ENCODE measurements around the gene DLX6. TPM values are rescaled to one million over a fixed set of nuclear protein-coding genes. Genes with fewer than 3 reads are reported as not detected.

Gene DLX6
- total RNA-seq, 2 donors from 2014 or later: not detected

DNA sequence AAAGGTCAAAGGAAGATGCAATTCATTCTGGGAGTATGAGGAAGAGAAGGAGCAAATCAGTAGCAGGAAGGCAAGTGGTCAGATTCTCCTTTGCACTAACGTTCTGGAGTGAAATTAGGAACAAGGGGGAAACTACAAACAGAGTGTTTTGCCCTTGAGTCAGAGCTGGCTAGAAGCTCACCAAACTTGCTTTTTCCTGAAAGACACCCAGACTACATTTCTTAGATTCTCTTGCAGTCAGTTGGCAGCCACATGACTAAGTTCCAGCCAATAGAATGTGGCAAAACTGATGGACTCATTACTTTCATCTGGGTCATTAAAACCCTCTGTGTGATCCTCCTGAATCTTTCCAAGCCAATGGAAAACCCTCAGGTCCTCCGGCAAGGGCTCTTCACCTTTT, 37.9 kb downstream of the DLX6 start:
- no peaks in the 10 kb centered on the region for H3K4me1 ChIP-seq (ENCODE audit: control insufficient read depth in 1 of 2, low read depth in 2 of 2)
- H3K4me3 ChIP-seq: no peak overlapping the region
- no peaks in the 10 kb centered on the region for H3K9me3 ChIP-seq
- no peaks in the 10 kb centered on the region for H3K36me3 ChIP-seq
- no peak overlapping the region for H3K27ac ChIP-seq
- ATAC-seq (ENCODE audit: insufficient number of reproducible peaks, low FRiP score, low read depth) (no peak), DNase-seq (ENCODE audit: low spot score) (no peak)
- no peaks in the 10 kb centered on the region for H3K27me3 ChIP-seq (replicated peaks; ENCODE audit: insufficient read depth)
- TF ChIP-seq, protein P1, sequence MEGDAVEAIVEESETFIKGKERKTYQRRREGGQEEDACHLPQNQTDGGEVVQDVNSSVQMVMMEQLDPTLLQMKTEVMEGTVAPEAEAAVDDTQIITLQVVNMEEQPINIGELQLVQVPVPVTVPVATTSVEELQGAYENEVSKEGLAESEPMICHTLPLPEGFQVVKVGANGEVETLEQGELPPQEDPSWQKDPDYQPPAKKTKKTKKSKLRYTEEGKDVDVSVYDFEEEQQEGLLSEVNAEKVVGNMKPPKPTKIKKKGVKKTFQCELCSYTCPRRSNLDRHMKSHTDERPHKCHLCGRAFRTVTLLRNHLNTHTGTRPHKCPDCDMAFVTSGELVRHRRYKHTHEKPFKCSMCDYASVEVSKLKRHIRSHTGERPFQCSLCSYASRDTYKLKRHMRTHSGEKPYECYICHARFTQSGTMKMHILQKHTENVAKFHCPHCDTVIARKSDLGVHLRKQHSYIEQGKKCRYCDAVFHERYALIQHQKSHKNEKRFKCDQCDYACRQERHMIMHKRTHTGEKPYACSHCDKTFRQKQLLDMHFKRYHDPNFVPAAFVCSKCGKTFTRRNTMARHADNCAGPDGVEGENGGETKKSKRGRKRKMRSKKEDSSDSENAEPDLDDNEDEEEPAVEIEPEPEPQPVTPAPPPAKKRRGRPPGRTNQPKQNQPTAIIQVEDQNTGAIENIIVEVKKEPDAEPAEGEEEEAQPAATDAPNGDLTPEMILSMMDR (IDR thresholded peaks at IDR 0.05): no peak

Other genes starting within 250 kb of the DLX6 start
- under 1 TPM in 1 of 2 donors, not detected in 1; 0.92 TPM for gene DLX5, start 19.3 kb downstream of the DLX6 start, total RNA-seq
- 1 to 10 TPM; 1.1 to 3.5 TPM for gene SDHAF3, start 112.1 kb downstream of the DLX6 start, total RNA-seq

Measured in thoracic aorta (tissue), 2 donors.